ENCODE measurements around the gene CARS1.

Gene CARS1

GRCh38 chr11:3007404-3008010, 49.7 kb downstream of the CARS1 start:
- no peak for DNase-seq

GRCh38 chr11:3006505-3007260, 50.5 kb downstream of the CARS1 start:
- no peak for DNase-seq

- no peak for DNase-seq
Observed at GRCh38 chr11:3004481-3004880, 52.7 kb downstream of the CARS1 start.

- DNase-seq, result no peak
Observed at GRCh38 chr11:3003396-3004231, 53.6 kb downstream of the CARS1 start.

GRCh38 chr11:3002871-3003270, 54.4 kb downstream of the CARS1 start:
- no peak for DNase-seq

GRCh38 chr11:3002351-3002861, 54.8 kb downstream of the CARS1 start:
- no peak for DNase-seq

GRCh38 chr11:3001496-3001895, 55.7 kb downstream of the CARS1 start:
- no peak for DNase-seq

- DNase-seq, result no peak
Observed at GRCh38 chr11:3000032-3000961, 56.9 kb downstream of the CARS1 start.

GRCh38 chr11:2999464-2999998, 57.7 kb downstream of the CARS1 start:
- no peak for DNase-seq

GRCh38 chr11:2998073-2998850, 59.0 kb downstream of the CARS1 start:
- no peak for DNase-seq

- no peak for DNase-seq
Observed at GRCh38 chr11:2997406-2997805, 59.8 kb downstream of the CARS1 start.

- DNase-seq, result no peak
Observed at GRCh38 chr11:2996976-2997375, 60.2 kb downstream of the CARS1 start.

- no peak for DNase-seq
Observed at GRCh38 chr11:2995893-2996554, 61.2 kb downstream of the CARS1 start.

- DNase-seq, result no peak
Observed at GRCh38 chr11:2995031-2995561, 62.1 kb downstream of the CARS1 start.

- DNase-seq, result no peak
Observed at GRCh38 chr11:2994336-2994730, 62.9 kb downstream of the CARS1 start.

GRCh38 chr11:2992997-2993325, 64.3 kb downstream of the CARS1 start:
- no peak for DNase-seq

GRCh38 chr11:2992234-2992996, 64.8 kb downstream of the CARS1 start, which contains the start of gene NAP1L4:
Gene NAP1L4, minus strand, starts transcription at chr11:2992329. Its CDS starts 13,109 bp downstream, at chr11:2979220.
- DNase-seq, result peak; percentile 91 to 96 (median 94)

GRCh38 chr11:2991452-2992233, 65.6 kb downstream of the CARS1 start:
- DNase-seq, result peak in 2 of 6 experiments; percentile 43 to 50
